HEK293 (cell line): ENCODE measurements around the gene KDM4B.

ENCODE experiments used
- CTCF ChIA-PET: fragments of 350-600 bp; formaldehyde crosslinking; extraction: SDS; loops from one replicate; lab custom pipeline; 2021; ENCODE audit warnings: antibody characterized with exemption; lab: Yijun Ruan, JAX
- POLR2A ChIA-PET: fragments of 300-600 bp; formaldehyde crosslinking; extraction: SDS; loops from one replicate; lab custom pipeline; 2020; ENCODE audit warnings: antibody characterized with exemption, inconsistent platforms; lab: Yijun Ruan, JAX
- H3K27ac ChIP-seq: fragments of 200-500 bp; sonication (Bioruptor generic); 2 replicates; pipeline ENCODE4 v1.5.1; 2014; ENCODE audit warnings: low read depth, low read length, control low read depth, inconsistent platforms; ENCODE audit errors: extremely low read depth
- H3K36me3 ChIP-seq, 2 experiments: fragments of 200-500 bp in 1 of 2; sonication (Bioruptor generic) in 1 of 2; 1 replicate in 1 of 2; 2 replicates in 1 of 2; pipeline ENCODE4 v1.5.1; 2014 to 2017; ENCODE audit warnings: inconsistent platforms in 2 of 2, low read length in 2 of 2; ENCODE audit not compliant: control insufficient read depth in 2 of 2, insufficient read depth in 1 of 2
- H3K4me1 ChIP-seq: fragments of 200-500 bp; sonication (Bioruptor generic); 2 replicates; pipeline ENCODE4 v1.5.1; 2014; ENCODE audit warnings: mild to moderate bottlenecking, low read length, inconsistent platforms; ENCODE audit not compliant: control insufficient read depth, insufficient read depth
- H3K4me3 ChIP-seq: 2 replicates; pipeline ENCODE4 v1.5.1; 2011; ENCODE audit warnings: low read depth, mild to moderate bottlenecking, control low read depth, low read length, moderate library complexity
- H3K9me3 ChIP-seq: fragments of 200-500 bp; sonication (Bioruptor generic); 2 replicates; pipeline ENCODE4 v1.5.1; 2014; ENCODE audit warnings: low read depth, low read length, inconsistent platforms; ENCODE audit not compliant: control insufficient read depth, insufficient read depth
- EGR2 ChIP-seq: fragments of 450-650 bp; formaldehyde crosslinking; IDR thresholded peaks from 2 replicates; pipeline ENCODE4 v1.5.1; 2016; ENCODE audit warnings: low read depth, missing biosample characterization, missing genetic modification characterization
- GLIS1 ChIP-seq: fragments of 450-650 bp; formaldehyde crosslinking; IDR thresholded peaks from 2 replicates; pipeline ENCODE4 v1.5.1; 2016; ENCODE audit warnings: missing biosample characterization, missing genetic modification characterization
- INSM2 ChIP-seq: fragments of 450-650 bp; formaldehyde crosslinking; IDR thresholded peaks from 2 replicates; pipeline ENCODE4 v1.5.1; 2016; ENCODE audit warnings: missing biosample characterization, missing genetic modification characterization
- SCRT1 ChIP-seq: fragments of 450-650 bp; formaldehyde crosslinking; IDR thresholded peaks from 2 replicates; pipeline ENCODE4 v1.5.1; 2016; ENCODE audit warnings: missing biosample characterization, missing genetic modification characterization, borderline replicate concordance
- SP7 ChIP-seq: fragments of 450-650 bp; formaldehyde crosslinking; IDR thresholded peaks from 2 replicates; pipeline ENCODE4 v1.5.1; 2016; ENCODE audit warnings: missing biosample characterization, missing genetic modification characterization
- TRIM28 ChIP-seq: IDR thresholded peaks from 2 replicates; pipeline ENCODE4 v1.6.1; 2011; ENCODE audit warnings: low read length, control low read depth, borderline replicate concordance
- YY2 ChIP-seq: fragments of 450-650 bp; formaldehyde crosslinking; IDR thresholded peaks from 2 replicates; pipeline ENCODE4 v1.5.1; 2016; ENCODE audit warnings: missing biosample characterization, missing genetic modification characterization
- ZBTB17 ChIP-seq: fragments of 450-650 bp; formaldehyde crosslinking; IDR thresholded peaks from 2 replicates; pipeline ENCODE4 v1.5.1; 2016; ENCODE audit warnings: missing biosample characterization, missing genetic modification characterization
- ZFHX2 ChIP-seq: fragments of 450-650 bp; formaldehyde crosslinking; conservative IDR thresholded peaks from 2 replicates; pipeline ENCODE4 v1.5.1; 2016; ENCODE audit warnings: missing biosample characterization, missing genetic modification characterization
- ZIC2 ChIP-seq: fragments of 450-650 bp; formaldehyde crosslinking; IDR thresholded peaks from 2 replicates; pipeline ENCODE4 v1.5.1; 2016; ENCODE audit warnings: missing biosample characterization, missing genetic modification characterization
- ZNF140 ChIP-seq: fragments of 450-650 bp; formaldehyde crosslinking; IDR thresholded peaks from 2 replicates; pipeline ENCODE4 v1.5.1; 2016; ENCODE audit warnings: missing biosample characterization, missing genetic modification characterization
- ZNF148 ChIP-seq: fragments of 450-650 bp; formaldehyde crosslinking; IDR thresholded peaks from 2 replicates; pipeline ENCODE4 v1.5.0; 2017; ENCODE audit warnings: missing biosample characterization, missing genetic modification characterization, borderline replicate concordance
- ZNF266 ChIP-seq: fragments of 450-650 bp; formaldehyde crosslinking; IDR thresholded peaks from 2 replicates; pipeline ENCODE4 v1.5.1; 2016; ENCODE audit warnings: missing biosample characterization, missing genetic modification characterization, low read depth
- ZNF280C ChIP-seq: fragments of 450-650 bp; formaldehyde crosslinking; IDR thresholded peaks from 2 replicates; pipeline ENCODE4 v1.5.1; 2016; ENCODE audit warnings: missing biosample characterization, missing genetic modification characterization
- ZNF341 ChIP-seq: fragments of 450-650 bp; formaldehyde crosslinking; IDR thresholded peaks from 2 replicates; pipeline ENCODE4; 2016; ENCODE audit warnings: low read depth, missing biosample characterization, missing genetic modification characterization
- ZNF394 ChIP-seq: fragments of 450-650 bp; formaldehyde crosslinking; IDR thresholded peaks from 2 replicates; pipeline ENCODE4 v1.5.1; 2016; ENCODE audit warnings: missing biosample characterization, missing genetic modification characterization, mild to moderate bottlenecking, moderate library complexity, borderline replicate concordance
- ZNF544 ChIP-seq: fragments of 450-650 bp; formaldehyde crosslinking; IDR thresholded peaks from 2 replicates; pipeline ENCODE4 v1.5.0; 2017; ENCODE audit warnings: missing biosample characterization, missing genetic modification characterization
- ZSCAN16 ChIP-seq: fragments of 450-650 bp; formaldehyde crosslinking; IDR thresholded peaks from 2 replicates; pipeline ENCODE4 v1.5.1; 2016; ENCODE audit warnings: missing biosample characterization, missing genetic modification characterization
- TF ChIP-seq, protein P1 (sequence below): fragments of 450-650 bp; formaldehyde crosslinking; IDR thresholded peaks from 2 replicates; pipeline ENCODE4 v1.5.1; 2016; ENCODE audit warnings: missing biosample characterization, missing genetic modification characterization

Gene KDM4B

GRCh38 chr19:5041913-5042187 lies 72.9 kb downstream of the KDM4B start (continued):
- no peak for TF ChIP-seq ZNF280C (tag by site-specific recombination)
- TF ChIP-seq, all 188 proteins: peak for 0

- H3K9me3 ChIP-seq = no peaks in the 10 kb centered on the region
- H3K36me3 ChIP-seq = peaks cover 0 to 36% of the 10 kb centered on the region in 2 experiments; a peak in 2 of 3 replicates
- POLR2A ChIA-PET = interaction anchor here (0.6 kb wide), 1 partner anchor 219 kb away, joined by 4 read pairs; no protein-coding TSS in a partner anchor
- TF ChIP-seq ZNF140 = no peak
- no peak for TF ChIP-seq ZNF544 (tag by site-specific recombination)
- peak; percentile 90 for TF ChIP-seq ZFHX2 (tag by site-specific recombination)
- TF ChIP-seq SCRT1 (tag by site-specific recombination) = no peak
- 0 out of 2 replicates have a peak, but pooled peaks have one; percentile 31 for TF ChIP-seq ZBTB17 (tag by site-specific recombination)
- peak; percentile 94 for TF ChIP-seq ZNF341 (tag by site-specific recombination)
- no peak for TF ChIP-seq ZNF266 (tag by site-specific recombination)
- no peak for TF ChIP-seq TRIM28
- TF ChIP-seq ZIC2 = peak; percentile 50
- no peak for TF ChIP-seq ZNF148 (tag by site-specific recombination)
- TF ChIP-seq GLIS1 (tag by site-specific recombination) = peak; percentile 34; the same call in 1 of the 2 replicates
- TF ChIP-seq EGR2 (tag by site-specific recombination) = peak; percentile 91
- 0 out of 2 replicates have a peak, but pooled peaks have one; percentile 12 for TF ChIP-seq ZNF394
- TF ChIP-seq, protein P1, sequence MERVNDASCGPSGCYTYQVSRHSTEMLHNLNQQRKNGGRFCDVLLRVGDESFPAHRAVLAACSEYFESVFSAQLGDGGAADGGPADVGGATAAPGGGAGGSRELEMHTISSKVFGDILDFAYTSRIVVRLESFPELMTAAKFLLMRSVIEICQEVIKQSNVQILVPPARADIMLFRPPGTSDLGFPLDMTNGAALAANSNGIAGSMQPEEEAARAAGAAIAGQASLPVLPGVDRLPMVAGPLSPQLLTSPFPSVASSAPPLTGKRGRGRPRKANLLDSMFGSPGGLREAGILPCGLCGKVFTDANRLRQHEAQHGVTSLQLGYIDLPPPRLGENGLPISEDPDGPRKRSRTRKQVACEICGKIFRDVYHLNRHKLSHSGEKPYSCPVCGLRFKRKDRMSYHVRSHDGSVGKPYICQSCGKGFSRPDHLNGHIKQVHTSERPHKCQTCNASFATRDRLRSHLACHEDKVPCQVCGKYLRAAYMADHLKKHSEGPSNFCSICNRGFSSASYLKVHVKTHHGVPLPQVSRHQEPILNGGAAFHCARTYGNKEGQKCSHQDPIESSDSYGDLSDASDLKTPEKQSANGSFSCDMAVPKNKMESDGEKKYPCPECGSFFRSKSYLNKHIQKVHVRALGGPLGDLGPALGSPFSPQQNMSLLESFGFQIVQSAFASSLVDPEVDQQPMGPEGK (tag by site-specific recombination) = 0 out of 2 replicates have a peak, but pooled peaks have one; percentile 23
- peak; percentile 77; the same call in 1 of the 2 replicates for TF ChIP-seq ZSCAN16 (tag by site-specific recombination)
- no peak overlapping the region for H3K27ac ChIP-seq
- H3K4me3 ChIP-seq = no peak overlapping the region
- CTCF ChIA-PET = interaction anchor here (0.6 kb wide), 2 partner anchors 27 to 233 kb away, joined by 3 to 4 read pairs; no protein-coding TSS in a partner anchor
- peaks cover 15% of the 10 kb centered on the region for H3K4me1 ChIP-seq
Observed at GRCh38 chr19:5042556-5042955, 73.6 kb downstream of the KDM4B start.

DNA sequence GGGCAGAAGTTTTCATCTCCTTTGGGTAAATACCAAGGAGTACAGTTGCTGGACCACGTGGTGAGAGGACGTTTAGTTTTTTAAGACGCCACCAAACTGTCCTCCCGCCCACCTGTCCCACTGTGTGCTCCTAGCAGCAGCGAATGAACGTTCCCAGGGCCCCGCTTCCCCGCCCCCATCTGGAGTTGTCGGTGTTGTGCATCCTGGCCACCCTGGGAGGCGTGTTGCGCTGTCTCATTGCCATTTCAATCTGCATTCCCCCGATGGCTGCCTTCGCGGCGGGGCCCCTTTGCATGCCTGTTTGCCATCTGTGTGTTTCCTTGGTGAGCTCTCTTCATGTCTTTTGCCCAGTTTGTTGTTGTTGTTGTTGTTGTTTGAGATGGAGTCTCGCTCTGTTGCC lies 76.1 kb downstream of the KDM4B start:
- H3K27ac ChIP-seq = no peak overlapping the region
- POLR2A ChIA-PET = interaction anchor here (0.6 kb wide), 1 partner anchor 20 kb away, joined by 3 read pairs; no protein-coding TSS in a partner anchor
- TF ChIP-seq YY2 (tag by site-specific recombination) (no peak), SP7 (tag by site-specific recombination) (no peak), INSM2 (tag by site-specific recombination) (no peak)

More for the DNA sequence above, 76.1 kb downstream of the KDM4B start:
- peaks cover 0 to 35% of the 10 kb centered on the region in 2 experiments; a peak in 2 of 3 replicates for H3K36me3 ChIP-seq
- no peak overlapping the region for H3K4me3 ChIP-seq
- no peaks in the 10 kb centered on the region for H3K9me3 ChIP-seq
- peaks cover 18% of the 10 kb centered on the region for H3K4me1 ChIP-seq
- CTCF ChIA-PET = interaction anchor here (0.7 to 4.8 kb wide), 3 partner anchors 10 to 59 kb away, joined by 3 to 26 read pairs (median 3); no protein-coding TSS in a partner anchor
